Femur (tissue), 1 donor: Measurements from ENCODE around the gene ARHGEF16.

Experiments used
- DNase-seq: peaks from one replicate; pipeline ENCODE4 v3.0.0-alpha.2; 2017

ARHGEF16 gene

GRCh38 chr1:3504151-3504821 is 49.8 kb downstream of the ARHGEF16 start:
- DNase-seq: no peak

- DNase-seq: no peak
Measured at GRCh38 chr1:3504822-3505153, 50.3 kb downstream of the ARHGEF16 start.

- no peak for DNase-seq
Measured at GRCh38 chr1:3505161-3505560, 50.7 kb downstream of the ARHGEF16 start.

GRCh38 chr1:3506041-3506440 is 51.6 kb downstream of the ARHGEF16 start:
- no peak for DNase-seq

- no peak for DNase-seq
Measured at GRCh38 chr1:3506943-3507342, 52.5 kb downstream of the ARHGEF16 start.

GRCh38 chr1:3507636-3508275 is 53.3 kb downstream of the ARHGEF16 start:
- no peak for DNase-seq

GRCh38 chr1:3508757-3509415 is 54.4 kb downstream of the ARHGEF16 start:
- no peak for DNase-seq

GRCh38 chr1:3509721-3510120 is 55.3 kb downstream of the ARHGEF16 start:
- no peak for DNase-seq

- DNase-seq: no peak
Measured at GRCh38 chr1:3510136-3510955, 55.9 kb downstream of the ARHGEF16 start.

- DNase-seq: no peak
Measured at GRCh38 chr1:3510956-3511250, 56.4 kb downstream of the ARHGEF16 start.

GRCh38 chr1:3511306-3511705 is 56.8 kb downstream of the ARHGEF16 start:
- DNase-seq: no peak

GRCh38 chr1:3511856-3512255 is 57.4 kb downstream of the ARHGEF16 start:
- no peak for DNase-seq

GRCh38 chr1:3514404-3514803 is 59.9 kb downstream of the ARHGEF16 start:
- no peak for DNase-seq

- DNase-seq: no peak
Measured at GRCh38 chr1:3515272-3515671, 60.8 kb downstream of the ARHGEF16 start.

GRCh38 chr1:3515774-3516480 is 61.5 kb downstream of the ARHGEF16 start:
- DNase-seq: no peak

GRCh38 chr1:3516481-3516869 is 62.0 kb downstream of the ARHGEF16 start:
- no peak for DNase-seq

GRCh38 chr1:3516911-3517675 is 62.6 kb downstream of the ARHGEF16 start:
- DNase-seq: no peak

- no peak for DNase-seq
Measured at GRCh38 chr1:3518256-3518655, 63.8 kb downstream of the ARHGEF16 start.

GRCh38 chr1:3518756-3519155 is 64.3 kb downstream of the ARHGEF16 start:
- DNase-seq: no peak

GRCh38 chr1:3519301-3519885 is 64.9 kb downstream of the ARHGEF16 start:
- DNase-seq: no peak

- no peak for DNase-seq
Measured at GRCh38 chr1:3520419-3521378, 66.2 kb downstream of the ARHGEF16 start.
